Measurements from ENCODE around the gene RNF157. TPM values are rescaled to one million over a fixed set of nuclear protein-coding genes. Genes with fewer than 3 reads are reported as not detected.

The RNF157 gene
- total RNA-seq, 1 donor, result 0.36 TPM

DNA sequence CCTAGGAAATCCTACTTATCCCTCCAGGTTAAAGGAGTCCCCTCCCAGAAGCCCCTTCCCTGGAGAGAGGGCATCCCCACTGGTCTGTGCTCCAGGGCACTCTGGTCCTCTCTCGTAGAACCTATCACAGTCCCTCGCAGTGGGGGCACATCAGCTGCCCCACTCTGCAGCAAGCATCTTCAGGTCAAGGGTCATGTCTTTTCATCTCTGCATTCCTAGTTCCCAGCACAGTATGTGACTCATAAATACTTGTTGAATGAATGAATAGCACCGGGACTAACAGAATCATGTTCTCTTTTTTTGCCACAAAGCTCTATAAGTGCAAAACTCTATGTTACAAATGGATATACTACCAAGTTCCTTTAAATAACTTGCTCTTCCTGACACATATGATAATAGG, 36.0 kb downstream of the RNF157 start:
- H3K4me2 ChIP-seq (ENCODE audit: insufficient read depth, low read length), result peak overlapping the region; percentile 60
- TF ChIP-seq, protein P1, sequence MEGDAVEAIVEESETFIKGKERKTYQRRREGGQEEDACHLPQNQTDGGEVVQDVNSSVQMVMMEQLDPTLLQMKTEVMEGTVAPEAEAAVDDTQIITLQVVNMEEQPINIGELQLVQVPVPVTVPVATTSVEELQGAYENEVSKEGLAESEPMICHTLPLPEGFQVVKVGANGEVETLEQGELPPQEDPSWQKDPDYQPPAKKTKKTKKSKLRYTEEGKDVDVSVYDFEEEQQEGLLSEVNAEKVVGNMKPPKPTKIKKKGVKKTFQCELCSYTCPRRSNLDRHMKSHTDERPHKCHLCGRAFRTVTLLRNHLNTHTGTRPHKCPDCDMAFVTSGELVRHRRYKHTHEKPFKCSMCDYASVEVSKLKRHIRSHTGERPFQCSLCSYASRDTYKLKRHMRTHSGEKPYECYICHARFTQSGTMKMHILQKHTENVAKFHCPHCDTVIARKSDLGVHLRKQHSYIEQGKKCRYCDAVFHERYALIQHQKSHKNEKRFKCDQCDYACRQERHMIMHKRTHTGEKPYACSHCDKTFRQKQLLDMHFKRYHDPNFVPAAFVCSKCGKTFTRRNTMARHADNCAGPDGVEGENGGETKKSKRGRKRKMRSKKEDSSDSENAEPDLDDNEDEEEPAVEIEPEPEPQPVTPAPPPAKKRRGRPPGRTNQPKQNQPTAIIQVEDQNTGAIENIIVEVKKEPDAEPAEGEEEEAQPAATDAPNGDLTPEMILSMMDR (IDR thresholded peaks at IDR 0.05; ENCODE audit: extremely low read depth, low read depth, low read length), result no peak
- no peaks in the 10 kb centered on the region for H3K27me3 ChIP-seq (ENCODE audit: insufficient read depth, low read length)

GRCh38 chr17:76200354-76200753, 39.9 kb downstream of the RNF157 start:
- Histone ChIP-seq H3K4me1 (ENCODE audit: insufficient read depth, low read length) (peaks cover 10% of the 10 kb centered on the region), H3K4me3 (ENCODE audit: insufficient read depth, low read length) (no peak overlapping the region), H3K27me3 (ENCODE audit: insufficient read depth, low read length) (peaks cover 2% of the 10 kb centered on the region), H3K79me2 (ENCODE audit: insufficient read depth, low read length) (no peaks in the 10 kb centered on the region), H3K36me3 (ENCODE audit: insufficient read depth, low read length) (no peaks in the 10 kb centered on the region), H3K9me3 (ENCODE audit: low read depth, low read length) (no peaks in the 10 kb centered on the region), H3K27ac (ENCODE audit: low read depth, low read length) (no peak overlapping the region), H4K20me1 (ENCODE audit: insufficient read depth, low read length) (no peaks in the 10 kb centered on the region), H3K4me2 (ENCODE audit: insufficient read depth, low read length) (no peak overlapping the region), H2AFZ (ENCODE audit: low read length) (peak overlapping the region; percentile 49)
- TF ChIP-seq, protein P1 (IDR thresholded peaks at IDR 0.05; ENCODE audit: extremely low read depth, low read depth, low read length), result no peak
- no peak for DNase-seq (ENCODE audit: insufficient read length, low spot score, missing footprints)

More for the DNA sequence above, 36.0 kb downstream of the RNF157 start:
- no peak overlapping the region for H2AFZ ChIP-seq (ENCODE audit: low read length)
- peaks cover 10% of the 10 kb centered on the region for H3K4me1 ChIP-seq (ENCODE audit: insufficient read depth, low read length)
- peak; percentile 92 for DNase-seq (ENCODE audit: insufficient read length, low spot score, missing footprints)
- H3K27ac ChIP-seq (ENCODE audit: low read depth, low read length), result no peak overlapping the region
- H3K36me3 ChIP-seq (ENCODE audit: insufficient read depth, low read length), result no peaks in the 10 kb centered on the region
- H3K4me3 ChIP-seq (ENCODE audit: insufficient read depth, low read length), result no peak overlapping the region
- H3K9me3 ChIP-seq (ENCODE audit: low read depth, low read length), result no peaks in the 10 kb centered on the region
- no peaks in the 10 kb centered on the region for H3K79me2 ChIP-seq (ENCODE audit: insufficient read depth, low read length)
- H4K20me1 ChIP-seq (ENCODE audit: insufficient read depth, low read length), result no peaks in the 10 kb centered on the region

DNA sequence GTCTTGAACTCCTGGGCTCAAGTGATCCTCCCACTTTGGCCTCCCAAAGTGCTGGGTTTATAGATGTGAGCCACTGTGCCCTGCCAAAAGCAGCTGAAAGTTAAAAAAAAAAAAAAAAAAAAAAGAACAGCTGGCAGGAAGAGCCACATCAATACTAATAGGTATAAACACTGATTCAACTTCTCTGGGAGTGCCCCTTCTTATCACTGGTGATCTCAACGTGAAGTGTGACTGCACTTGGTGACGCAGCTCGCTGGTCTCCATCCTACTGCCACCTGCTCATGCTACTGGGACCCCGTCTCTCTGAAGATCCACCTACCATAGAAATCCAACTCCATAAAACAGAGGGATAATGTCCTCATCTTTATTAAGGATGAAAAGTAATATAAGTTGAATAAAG, 40.8 kb downstream of the RNF157 start:
- TF ChIP-seq, protein P1 (IDR thresholded peaks at IDR 0.05; ENCODE audit: extremely low read depth, low read depth, low read length), result no peak
- H3K4me1 ChIP-seq (ENCODE audit: insufficient read depth, low read length), result peaks cover 5% of the 10 kb centered on the region
- H3K79me2 ChIP-seq (ENCODE audit: insufficient read depth, low read length), result no peaks in the 10 kb centered on the region
- H2AFZ ChIP-seq (ENCODE audit: low read length), result no peak overlapping the region
- no peaks in the 10 kb centered on the region for H3K9me3 ChIP-seq (ENCODE audit: low read depth, low read length)
- no peaks in the 10 kb centered on the region for H3K36me3 ChIP-seq (ENCODE audit: insufficient read depth, low read length)
- H3K4me2 ChIP-seq (ENCODE audit: insufficient read depth, low read length), result no peak overlapping the region
- H3K27me3 ChIP-seq (ENCODE audit: insufficient read depth, low read length), result peaks cover 2% of the 10 kb centered on the region
- DNase-seq (ENCODE audit: insufficient read length, low spot score, missing footprints), result no peak
- H3K4me3 ChIP-seq (ENCODE audit: insufficient read depth, low read length), result no peak overlapping the region
- H3K27ac ChIP-seq (ENCODE audit: low read depth, low read length), result no peak overlapping the region
- H4K20me1 ChIP-seq (ENCODE audit: insufficient read depth, low read length), result no peaks in the 10 kb centered on the region

DNA sequence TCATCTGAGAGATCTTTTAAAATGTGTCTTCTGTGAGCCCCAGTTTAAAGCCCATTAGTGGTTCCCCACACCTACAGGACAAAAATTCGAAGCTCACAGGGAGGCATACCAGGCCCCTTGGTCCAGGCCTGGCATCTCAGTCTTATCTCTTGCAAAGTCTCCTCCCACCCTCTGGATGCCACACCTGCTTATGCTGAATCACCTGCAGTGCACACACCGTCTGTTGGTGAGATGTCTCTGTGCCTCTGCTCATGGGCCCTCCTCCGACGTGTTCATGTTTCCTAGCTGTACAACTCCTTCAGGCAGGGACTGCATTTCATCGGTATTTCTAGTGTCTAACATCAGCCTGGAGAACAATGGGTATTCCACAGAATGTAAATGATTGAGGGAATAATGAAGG, 41.6 kb downstream of the RNF157 start:
- H2AFZ ChIP-seq (ENCODE audit: low read length), result no peak overlapping the region
- H3K79me2 ChIP-seq (ENCODE audit: insufficient read depth, low read length), result no peaks in the 10 kb centered on the region
- peaks cover 6% of the 10 kb centered on the region for H3K27me3 ChIP-seq (ENCODE audit: insufficient read depth, low read length)
- H3K4me3 ChIP-seq (ENCODE audit: insufficient read depth, low read length), result no peak overlapping the region
- H3K9me3 ChIP-seq (ENCODE audit: low read depth, low read length), result no peaks in the 10 kb centered on the region
- no peaks in the 10 kb centered on the region for H3K36me3 ChIP-seq (ENCODE audit: insufficient read depth, low read length)
- H3K27ac ChIP-seq (ENCODE audit: low read depth, low read length), result no peak overlapping the region
- no peak for DNase-seq (ENCODE audit: insufficient read length, low spot score, missing footprints)
- no peaks in the 10 kb centered on the region for H3K4me1 ChIP-seq (ENCODE audit: insufficient read depth, low read length)
- H3K4me2 ChIP-seq (ENCODE audit: insufficient read depth, low read length), result no peak overlapping the region
- TF ChIP-seq, protein P1 (IDR thresholded peaks at IDR 0.05; ENCODE audit: extremely low read depth, low read depth, low read length), result no peak
- H4K20me1 ChIP-seq (ENCODE audit: insufficient read depth, low read length), result no peaks in the 10 kb centered on the region

All from osteoblast (primary cell).